NCI-H345 (cell line): Measurements from ENCODE around the gene PIGL.
"Not testable (repeated sequence)": the region's sequence is repeated elsewhere in the genome, so short reads cannot be mapped to it uniquely, and the experiment has no call there.

ENCODE experiments used
- DNase-seq: peaks from one replicate; lab custom pipeline; 2025; lab: John Stamatoyannopoulos, UW

PIGL gene

DNA sequence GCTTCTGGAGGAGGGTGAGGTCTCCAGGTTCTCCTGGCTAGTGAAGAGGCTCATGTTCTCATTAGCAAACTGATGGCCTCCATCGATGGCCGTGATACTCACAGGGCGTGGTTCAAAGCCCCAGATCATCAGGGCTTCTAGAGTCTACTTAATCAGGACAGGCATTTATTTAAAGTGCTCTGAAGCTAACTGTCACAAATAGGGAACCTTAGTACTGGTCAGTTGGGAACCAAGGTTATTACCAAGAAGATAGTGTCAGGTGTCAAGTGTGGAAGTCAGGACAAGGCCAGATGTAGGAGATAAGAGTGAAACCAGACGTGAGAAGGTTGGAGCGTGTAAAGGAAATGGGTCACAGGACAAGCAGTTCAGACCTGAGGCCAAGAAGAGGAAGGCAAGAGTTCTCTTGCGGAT is 56.9 kb downstream of the PIGL start:
- DNase-seq = no peak

DNA sequence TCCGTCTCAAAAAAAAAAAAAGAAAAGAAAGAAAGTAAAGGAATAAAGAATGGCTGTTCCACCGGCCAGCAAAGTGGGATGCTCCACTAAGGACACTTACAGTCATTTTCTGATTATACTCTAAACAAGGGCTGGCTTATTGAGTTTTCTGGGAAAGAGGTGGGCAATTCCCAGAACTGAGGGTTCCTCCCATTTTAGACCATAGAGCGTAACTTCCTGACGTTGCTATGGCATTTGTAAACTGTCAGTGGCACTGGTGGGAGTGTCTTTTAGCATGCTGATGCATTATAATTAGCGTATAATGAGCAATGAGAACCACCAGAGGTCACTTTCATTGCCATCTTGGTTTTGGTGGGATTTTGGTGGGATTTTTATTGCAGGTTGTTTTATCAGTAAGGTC is 58.0 kb downstream of the PIGL start:
- DNase-seq = no peak

DNA sequence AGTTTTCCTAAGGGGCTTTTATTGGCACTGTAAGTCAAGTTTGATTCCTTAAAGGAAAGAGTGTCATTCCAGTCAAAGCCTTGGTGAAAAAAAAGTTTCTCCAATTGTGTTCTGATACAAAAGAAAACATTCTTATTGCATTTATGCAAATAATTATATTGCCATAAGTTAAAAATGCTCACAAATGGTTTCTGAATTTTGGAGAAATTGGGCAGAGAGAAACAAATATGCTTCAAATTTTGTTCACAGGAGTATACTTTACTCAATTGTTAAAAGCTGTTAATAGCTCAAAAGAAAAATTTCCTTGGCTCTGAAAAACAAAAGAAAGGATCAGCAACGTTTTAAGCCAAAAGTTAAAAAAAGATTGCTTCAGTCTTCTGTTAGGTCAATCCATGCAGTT is 60.2 kb downstream of the PIGL start:
- DNase-seq = no peak

DNA sequence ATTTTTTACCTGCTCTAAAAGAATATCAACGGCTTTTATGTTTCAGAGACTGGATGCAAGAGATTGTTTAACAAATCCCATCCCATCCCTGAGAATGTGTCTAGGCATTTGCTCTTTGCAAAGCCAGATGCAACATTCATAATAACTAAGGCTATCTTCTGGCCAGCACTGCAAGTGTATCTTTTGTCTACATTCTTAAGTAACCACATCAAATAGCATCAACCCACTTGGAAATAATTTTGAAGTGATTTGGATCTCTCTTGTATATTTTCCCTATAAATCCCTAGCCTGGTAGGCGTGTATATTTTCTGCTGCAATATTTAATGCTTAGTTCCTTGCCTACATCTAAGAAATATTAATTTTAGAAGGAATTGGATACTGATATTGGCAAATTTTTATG is 64.3 kb downstream of the PIGL start:
- no peak for DNase-seq

DNA sequence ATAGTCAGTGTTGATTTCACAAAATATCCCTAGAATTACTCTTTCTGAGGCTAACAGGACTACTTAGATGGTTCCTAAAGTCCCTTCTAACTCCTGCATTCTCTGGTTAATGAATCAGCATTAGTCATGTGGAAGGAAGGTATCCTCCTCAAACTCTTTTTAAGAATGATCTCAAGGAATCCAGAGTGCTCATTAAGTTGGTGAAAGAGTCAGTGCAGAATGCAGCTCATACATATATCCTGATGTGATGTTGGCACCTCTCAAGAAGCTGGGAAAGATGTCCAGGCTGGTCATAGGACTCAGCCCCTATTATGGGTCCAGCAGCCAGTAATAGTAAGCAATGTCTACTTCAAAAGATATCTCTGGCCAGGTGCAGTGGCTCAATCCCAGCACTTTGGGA is 65.5 kb downstream of the PIGL start:
- DNase-seq = no peak

DNA sequence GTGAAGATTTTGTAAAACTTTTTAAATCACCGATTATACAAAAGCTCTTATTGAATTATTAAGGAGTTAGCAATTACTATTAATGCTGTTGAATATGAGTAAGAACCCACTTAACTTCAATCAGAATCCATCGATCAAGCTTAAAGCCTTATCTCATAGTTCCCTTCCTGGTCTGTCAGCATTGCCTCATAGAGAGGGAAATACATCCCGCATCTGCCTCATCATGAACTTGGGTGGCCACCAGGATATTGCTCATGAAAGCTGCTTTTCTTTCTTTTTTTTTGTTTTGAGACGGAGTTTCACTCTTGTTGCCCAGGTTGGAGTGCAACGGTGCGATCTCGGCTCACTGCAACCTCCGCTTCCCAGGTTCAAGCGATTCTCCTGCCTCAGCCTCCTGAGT is 66.7 kb downstream of the PIGL start:
- DNase-seq = no peak

DNA sequence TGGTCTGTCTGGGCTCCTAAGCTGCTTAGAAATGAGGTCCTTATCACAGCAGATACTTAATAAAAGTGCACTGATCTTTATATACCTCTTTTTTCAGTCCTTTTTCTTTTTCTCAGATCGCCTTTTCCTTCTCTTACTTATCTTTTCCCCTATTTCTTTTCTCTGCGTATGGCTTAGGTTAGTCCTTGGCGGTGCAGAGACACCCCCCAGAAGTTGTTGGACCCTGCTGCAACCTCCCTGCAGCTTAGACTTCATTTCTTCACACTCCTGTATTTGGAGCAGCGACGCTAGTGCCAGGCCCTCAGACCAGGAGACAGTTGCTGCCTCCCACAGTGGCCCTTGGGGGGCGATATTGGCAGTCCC is 68.6 kb downstream of the PIGL start:
- no peak for DNase-seq

DNA sequence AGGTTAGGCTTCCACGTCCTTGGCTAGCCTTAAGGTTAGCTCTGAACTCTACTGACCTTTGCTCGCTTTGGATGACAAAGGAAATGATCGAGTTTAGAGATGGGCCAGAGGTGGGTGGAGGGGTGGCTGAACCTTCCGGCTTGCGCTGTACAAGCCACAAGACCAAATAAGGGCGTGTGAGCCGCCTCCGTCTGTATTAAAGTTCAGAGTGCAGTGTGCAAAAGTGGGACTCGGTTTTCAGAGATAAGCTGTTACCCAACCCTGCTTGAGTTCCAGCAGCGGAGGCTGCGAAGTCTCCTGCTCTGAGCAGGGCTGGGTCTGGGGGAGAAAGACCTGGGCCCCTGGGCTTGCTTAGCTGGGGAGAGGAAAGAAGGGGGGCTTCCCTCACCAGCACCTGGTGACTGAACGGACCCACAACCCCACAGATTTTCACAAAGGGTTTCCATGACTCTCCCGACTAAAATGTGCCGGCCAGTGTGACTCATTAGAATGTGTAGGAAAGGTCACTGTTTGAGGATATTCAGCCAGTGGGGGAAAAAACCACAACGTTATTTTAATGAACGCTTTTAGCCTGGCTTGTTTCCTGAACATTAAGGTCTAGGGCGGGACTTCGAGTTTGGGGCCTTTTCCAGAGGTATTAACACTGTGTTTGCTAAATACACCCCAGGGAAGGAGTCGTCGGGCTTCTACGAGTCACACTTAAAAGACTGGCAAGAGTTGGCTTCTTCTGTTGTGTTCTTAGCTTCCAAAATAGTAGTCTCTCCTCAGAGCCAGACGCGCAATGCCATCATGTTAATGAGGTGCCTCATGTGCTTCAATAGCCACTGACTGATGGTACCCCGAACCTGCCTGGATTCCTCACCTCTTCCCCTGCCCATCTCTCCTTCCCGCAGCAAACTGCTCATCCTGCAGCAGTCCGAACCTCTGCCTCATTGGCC is 69.3 kb downstream of the PIGL start:
- no peak for DNase-seq

DNA sequence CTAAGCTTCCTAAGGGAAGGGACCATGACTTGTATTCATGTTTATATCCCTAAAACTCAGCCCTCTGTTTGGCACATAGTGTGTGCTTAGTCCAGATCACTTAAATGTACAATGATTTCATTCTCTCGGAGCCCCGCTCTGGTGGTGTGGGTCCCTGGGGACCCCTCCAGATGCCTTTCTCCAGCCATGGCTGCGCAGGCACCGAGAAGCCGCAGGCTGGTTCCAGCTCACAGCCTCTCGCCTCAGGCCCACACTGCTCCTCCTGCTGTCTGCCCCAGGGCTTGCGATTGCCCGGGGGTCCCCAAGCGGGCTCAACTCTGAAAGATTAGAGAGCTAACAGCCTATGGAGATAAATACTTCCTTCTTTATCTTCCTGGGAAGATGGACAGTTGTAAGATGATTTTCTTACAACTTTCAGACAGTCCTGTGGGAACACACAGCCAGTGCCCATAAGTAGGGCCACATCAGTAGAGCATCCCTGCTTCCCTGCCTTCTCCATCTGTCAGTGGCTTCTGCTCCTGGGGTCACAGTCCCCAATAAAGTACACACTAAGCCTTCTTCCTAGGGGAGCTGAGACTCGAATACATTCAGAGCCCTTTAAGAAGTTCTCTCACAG is 70.0 kb downstream of the PIGL start:
- DNase-seq = no peak

DNA sequence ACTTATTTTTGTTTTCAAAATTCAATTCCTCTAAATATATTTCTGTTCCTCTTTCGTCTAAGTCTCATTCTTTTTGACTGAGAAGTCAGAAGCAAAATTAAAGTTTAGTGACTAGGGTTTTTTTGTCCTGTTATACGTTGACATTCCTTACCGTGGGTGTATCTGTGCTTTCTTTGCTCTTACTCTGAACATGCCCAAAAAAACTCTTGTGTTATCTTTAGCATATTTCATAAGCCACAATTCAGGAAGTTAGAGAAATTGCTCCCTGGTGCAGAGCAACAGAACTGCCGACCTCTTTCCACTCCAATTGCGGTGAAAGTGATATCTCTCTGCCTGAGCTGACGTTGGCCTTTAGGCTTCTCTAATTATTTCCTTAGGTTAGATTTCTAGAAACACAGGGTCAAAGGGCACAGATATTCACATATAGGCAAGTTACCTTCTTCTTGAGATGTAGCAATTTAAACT is 70.6 kb downstream of the PIGL start:
- DNase-seq = no peak

DNA sequence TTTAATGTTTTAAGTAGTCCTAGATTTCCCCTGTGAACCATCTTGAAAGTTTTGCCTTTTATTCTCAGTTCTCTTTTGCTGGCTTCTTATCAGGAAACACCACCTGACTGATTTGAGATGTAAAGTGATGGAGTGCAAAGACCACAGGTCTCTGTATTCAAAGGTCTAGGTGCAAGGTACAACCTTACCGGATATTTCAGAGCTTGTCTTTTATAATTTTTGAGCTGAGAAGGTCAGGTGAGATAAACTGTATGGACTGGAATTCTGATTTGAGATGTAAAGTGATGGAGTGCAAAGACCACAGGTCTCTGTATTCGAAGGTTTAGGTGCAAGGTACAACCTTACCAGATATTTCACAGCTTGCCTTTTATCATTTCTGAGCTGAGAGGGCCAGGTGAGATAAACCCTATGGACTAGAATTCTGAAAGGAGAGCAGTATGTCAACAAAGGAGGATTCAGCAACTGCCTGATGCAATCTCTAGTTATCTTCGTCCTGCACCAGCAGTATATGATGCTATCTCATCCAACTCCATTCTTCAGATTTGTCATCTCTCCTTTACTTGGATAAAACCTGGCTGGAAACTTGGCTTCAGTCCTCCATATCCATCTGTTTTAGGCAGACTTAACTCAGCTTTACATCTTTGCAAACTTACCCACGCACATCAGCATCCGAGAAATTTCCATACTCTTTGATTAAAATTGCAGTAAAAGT is 72.0 kb downstream of the PIGL start:
- DNase-seq = no peak

DNA sequence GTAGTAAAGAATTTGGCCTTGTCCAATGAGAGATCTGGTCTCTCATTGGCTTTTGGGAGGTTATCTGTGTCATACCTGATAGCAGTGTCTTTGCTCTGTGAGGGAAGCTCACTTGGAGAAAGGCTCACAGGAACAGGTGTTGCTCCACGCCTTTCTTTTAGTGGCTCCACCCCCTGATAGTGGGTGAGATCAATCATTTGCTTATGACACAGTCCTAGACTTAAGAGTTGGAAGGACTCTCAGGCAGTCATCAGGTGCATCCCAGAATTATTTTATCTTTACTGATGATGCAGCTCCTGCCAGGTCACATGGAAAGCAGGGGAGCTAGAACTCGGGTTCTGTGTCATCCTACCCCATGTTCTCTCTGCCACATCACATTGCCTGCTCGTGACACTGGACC is 76.9 kb downstream of the PIGL start:
- DNase-seq = no peak

DNA sequence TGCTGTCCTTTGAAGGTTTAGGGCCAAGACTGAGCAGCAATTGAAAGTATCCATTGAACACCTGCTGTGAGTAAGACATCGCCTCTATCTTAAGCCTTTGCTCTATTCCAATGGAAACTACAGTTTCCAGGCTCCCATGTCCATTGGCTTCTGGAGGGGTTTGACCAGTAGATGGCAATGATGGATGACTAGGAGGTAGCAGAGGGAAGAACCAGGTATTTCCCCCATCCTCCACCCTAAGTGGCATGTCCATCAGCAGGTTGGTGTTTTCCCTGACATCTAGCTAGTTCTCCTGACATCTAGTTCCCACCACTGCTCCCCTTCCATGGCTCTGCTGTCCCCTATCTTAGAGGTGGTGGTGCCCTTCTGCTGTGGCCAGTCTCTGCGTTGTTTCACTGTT is 77.5 kb downstream of the PIGL start:
- DNase-seq = no peak

DNA sequence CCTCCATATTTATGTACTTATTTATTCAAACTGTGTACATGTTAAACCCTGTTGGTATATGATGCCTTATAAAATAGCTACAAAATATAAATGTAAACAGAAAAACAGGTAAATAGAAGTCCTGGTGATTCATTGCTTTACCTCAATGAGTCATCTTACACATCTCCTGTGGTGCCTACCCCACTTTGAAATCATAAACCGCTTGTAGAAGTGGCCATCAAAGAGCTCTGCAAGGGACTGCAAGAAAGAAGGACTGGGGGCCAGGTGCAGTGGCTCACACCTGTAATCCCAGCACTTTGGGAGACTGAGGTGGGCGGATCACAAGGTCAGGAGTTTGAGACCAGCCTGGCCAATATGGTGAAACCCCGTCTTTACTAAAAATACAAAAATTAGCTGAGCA is 79.1 kb downstream of the PIGL start:
- not testable (repeated sequence) for DNase-seq

DNA sequence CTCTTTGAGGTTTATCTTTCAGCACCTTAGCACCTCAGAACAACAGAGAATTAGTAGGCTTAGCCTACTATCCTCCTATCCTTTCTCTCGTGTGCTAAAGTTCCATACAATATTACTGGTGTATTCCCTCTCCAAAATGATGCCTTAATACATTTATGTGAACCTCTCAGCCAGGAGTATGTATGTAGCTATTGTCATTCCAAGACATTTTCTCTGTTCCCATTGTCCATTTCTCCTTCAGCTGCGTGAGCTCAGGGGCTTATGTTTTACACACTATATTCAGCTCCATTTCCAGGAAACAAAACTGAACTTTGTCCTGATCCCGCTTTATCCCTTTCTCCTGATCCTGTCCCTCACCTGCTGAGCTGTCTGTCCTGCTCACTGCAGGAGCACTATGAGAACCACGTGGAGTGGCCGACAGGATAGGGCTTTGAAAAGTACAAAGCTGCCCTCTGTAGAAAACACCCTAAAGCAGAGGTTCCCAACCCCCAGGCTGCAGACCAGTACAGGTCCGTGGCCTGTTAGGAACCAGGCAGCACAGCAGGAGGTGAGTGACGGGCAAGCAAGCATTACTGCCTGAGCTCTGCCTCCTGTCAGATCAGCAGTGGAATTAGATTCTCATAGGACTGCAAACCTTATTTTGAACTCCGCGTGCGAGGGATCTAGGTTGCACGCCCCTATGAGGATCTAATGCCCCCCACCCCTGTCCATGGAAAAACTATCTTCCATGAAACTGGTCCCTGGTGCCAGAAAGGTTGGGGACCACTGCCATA is 80.5 kb downstream of the PIGL start:
- no peak for DNase-seq

DNA sequence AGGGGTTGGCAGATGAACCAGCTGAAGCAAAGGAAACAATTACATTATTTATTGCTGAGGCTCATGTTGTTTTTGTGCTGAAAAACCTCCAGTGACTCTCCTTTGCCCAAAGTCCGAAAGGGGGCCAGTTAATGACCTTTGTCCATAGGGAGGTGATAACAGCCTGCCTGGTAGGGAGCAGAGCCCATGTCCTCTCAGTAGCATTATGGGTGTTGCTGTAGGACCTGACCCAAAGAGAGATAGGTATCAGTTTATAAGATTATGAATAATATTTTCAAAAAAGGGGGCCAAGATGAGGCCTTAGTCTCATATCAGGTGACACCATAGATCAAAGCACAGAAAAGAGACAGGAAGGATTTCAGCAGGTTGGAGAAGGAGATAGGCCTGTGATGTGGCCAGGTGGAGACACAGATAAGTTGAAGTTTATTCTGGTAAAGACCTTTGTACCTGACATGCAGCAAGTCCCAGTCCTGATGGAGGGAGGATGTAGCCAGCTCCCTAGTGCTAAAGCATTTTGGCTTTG is 81.2 kb downstream of the PIGL start:
- no peak for DNase-seq

DNA sequence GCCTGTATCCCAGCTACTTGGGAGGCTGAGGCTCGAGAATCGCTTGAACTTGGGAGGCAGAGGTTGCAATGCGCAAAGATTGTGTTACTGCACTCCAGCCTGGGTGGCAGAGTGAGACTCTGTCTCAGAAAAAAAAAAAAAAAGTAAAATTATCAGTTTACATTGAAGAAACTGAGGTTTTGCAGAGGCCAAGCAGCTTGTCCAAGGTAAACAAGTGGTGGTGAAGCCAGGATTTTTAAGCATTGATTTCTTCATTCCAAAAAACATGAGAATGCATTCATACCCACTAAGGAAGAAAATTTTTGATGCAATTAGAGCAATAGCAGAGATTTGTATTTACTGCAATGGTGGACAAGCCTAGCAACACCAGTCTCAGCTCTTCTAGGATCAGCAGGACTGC is 83.5 kb downstream of the PIGL start:
- no peak for DNase-seq

DNA sequence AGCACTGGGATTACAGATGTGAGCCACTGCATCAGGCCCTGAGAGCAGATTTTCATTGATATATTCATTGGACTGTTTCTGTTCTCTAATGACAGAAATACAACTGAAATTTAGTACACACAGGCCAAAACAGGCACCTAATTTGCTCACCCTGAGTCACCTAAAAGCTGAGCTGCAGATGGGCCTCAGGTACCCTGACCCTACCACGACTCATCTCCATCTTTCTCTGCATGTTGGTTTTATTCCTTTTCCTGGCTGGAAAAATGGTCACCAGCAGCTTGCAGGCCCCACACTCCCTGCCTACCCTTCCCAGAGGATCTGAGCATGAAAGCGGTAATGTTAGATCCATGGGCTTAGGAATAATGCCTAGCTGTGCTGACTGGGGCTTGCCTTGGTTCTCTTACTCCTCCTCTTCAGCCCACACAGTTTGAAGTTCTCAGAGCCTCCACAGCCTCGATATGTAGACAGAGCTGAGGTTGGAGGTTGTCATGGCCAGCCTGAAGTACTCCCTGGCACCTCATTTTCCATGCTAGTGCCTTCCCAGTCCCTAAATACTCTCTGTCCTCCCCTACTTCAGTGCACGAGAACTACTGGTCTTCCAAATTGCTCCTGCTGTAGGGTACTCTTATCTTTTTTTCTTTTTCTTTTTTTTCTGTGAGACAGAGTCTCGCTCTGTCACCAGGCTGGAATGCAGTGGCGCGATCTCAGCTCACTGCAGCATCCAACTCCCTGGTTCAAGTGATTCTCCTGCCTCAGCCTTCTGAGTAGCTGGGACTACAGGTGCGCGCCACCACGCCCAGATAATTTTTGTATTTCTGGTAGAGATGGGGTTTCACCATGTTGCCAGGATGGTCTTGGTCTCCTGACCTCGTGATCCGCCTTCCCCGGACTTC is 85.2 kb downstream of the PIGL start:
- DNase-seq = no peak

DNA sequence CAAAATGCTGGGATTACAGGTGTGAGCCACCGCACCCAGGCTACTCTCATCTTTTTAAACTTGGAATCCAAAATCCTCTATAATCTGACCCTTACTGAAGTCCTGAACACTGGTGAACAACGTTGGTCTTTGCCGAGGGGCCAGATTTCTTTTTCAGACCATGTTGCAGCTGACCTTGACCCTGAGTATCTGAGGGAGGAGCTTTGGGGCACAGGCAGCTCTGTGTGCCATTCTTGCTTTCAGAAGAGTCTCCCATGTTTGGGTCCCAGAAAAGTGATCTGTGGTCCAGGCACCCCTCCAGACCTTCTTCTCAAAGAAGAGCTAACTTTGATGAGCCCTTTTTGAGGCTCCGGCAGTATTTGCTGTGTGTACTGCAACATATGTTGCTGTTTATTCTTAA is 85.8 kb downstream of the PIGL start:
- no peak for DNase-seq

DNA sequence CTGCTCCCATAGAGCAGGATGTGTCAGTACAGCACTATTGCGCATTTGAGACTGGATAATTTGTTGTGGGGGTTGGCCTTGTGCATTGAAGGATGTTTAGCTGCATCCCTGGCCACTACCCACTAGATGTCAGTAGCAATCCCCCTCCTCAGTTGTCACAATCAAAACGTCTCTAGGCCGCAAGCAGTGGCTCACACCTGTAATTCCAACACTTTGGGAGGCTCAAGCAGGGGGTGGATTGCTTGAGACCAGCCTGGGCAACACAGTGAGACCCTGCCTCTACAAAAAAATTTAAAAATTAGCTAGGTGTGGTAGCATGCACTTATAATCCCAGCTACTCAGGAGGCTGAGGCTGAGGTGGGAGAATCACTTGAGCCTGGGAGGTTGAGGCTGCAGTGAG is 87.8 kb downstream of the PIGL start:
- DNase-seq = peak; percentile 9

DNA sequence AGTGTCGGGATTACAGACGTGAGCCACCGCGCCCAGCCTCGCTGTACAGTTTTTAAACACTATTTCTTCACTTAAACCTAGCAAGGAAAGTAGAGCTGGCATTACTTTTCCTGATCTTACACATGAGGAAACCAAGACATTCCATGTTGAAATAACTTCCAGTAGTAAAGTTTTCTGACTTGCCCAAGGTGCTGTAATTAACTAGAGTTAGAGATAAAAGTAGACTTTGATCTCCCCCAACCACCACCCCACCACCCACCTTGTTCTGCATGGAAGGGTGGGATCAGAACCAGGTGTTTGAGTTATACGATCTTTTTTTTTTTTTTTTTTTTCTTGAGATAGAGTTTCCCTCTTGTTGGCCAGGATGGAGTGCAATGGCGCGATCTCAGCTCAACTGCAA is 89.2 kb downstream of the PIGL start:
- DNase-seq = no peak
